Measurements from ENCODE around the gene PNMA1. TPM values are rescaled to one million over a fixed set of nuclear protein-coding genes. Genes with fewer than 3 reads are reported as not detected.

PNMA1 gene, protein sequence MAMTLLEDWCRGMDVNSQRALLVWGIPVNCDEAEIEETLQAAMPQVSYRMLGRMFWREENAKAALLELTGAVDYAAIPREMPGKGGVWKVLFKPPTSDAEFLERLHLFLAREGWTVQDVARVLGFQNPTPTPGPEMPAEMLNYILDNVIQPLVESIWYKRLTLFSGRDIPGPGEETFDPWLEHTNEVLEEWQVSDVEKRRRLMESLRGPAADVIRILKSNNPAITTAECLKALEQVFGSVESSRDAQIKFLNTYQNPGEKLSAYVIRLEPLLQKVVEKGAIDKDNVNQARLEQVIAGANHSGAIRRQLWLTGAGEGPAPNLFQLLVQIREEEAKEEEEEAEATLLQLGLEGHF
- total RNA-seq: 11.6 TPM

DNA sequence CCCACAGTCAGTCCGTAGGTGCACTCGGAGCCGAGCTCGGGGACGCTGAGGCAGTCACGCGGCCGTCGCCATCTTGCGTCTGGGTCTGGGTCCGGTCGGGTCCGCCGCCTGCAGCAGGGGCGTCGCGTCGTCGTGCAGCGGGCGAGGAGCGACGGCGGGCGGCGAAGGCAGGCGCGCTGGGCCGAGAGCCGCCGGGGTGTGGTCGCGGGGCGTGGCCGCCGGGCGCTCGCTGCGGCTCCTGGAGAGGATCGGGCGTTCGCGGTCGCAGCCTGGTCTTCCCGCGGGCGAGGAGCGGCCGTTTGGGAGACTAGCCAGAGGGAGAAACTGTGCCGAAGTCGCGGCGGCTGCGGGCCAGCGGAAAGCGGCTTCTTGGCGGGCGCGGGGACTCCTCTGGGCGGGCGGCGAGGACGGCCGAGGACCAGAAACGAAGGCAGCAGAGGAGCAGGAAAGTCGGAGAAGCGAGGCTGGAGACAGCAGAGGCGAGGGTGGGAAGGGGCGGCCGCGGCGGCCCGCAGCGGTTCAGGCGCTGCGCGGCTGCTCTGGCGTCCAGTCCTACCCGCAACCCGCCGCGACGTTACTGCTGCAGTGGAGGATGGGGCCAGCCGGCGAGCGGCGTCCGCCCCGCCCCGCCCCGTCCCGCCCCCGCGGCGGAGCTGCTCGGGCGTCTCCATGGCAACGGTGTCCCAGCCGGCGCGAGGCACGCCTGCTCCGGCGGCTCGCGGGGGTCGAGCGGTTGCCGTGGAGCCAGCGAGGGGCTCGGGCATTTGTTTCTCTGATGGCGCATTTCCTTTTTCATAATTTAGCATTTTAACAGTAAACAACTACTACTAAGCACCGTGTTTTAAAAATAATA is at the start of gene PNMA1:
Gene PNMA1, minus strand, starts transcription at position 582 of the 853 bp plus-strand sequence. CDS start 745 bp downstream, outside the sequence.
- peak; percentile 86 for ATAC-seq

DNA sequence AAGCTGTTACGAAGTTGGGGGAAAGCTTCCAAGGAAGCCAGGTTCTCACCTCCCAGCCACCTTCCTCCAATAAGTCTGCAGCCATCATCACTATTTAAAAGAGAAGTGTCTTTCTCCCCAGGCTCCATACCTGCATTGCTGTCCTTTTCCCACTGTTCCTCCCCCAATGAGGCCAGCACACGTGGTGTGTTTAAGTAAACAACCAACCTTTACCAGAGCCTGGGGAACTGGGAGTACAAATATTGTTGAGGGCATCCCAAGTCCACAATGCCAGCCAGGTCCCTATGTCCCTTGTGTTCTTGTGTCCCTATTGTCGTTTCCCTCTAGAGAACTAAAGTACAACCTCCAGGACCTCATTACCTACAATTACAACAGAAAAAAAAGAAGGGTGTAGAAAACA is 49.2 kb upstream of the PNMA1 start:
- no peak for ATAC-seq

- ATAC-seq: no peak
Observed at GRCh38 chr14:73762375-73762822, 48.2 kb upstream of the PNMA1 start.

- ATAC-seq: no peak
Observed at GRCh38 chr14:73761618-73762355, 47.6 kb upstream of the PNMA1 start.

- ATAC-seq: no peak
Observed at GRCh38 chr14:73760598-73761586, 46.7 kb upstream of the PNMA1 start.

DNA sequence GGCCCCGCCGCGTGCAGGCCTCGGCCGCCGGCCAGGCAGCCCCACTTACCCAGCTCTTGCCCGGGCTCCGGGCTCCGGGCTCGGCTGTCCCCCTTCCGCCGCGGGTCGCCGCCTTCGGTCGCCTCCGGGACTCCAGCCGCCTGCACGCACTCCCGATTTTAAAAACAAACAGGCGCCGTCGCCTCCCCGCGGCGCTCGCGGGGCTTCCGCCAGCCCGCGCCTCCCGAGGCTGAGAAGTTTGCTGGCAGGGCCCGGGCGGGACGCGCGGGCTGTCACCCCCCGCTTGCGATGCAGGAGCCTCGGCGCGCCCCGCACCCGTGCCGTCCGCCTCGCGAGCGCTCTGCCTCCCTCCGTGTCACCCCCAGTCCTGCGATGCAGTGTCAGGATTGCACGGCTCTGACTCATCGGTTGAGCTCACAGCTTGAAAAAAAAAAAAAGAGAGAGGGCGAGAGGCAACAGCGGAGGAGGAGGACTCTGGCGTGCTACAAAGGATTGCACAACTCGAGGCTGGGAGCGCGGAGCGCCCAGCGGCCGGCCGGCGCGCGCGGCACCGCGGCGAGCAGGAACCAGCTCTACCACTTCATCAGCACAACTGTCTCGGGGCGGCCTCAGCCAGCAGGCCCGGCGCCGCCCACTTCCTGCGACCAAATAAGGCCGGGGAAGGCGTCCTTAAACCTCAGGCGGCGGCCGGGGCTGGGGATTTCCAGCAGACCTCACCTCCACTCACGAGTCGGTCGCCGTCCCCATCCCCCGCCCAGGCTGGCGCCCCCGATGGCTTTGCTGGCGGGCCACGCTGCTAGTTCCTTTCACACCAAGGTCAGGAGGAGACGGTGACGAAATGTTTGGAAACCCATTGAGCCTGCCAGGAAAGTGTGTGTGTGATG is 45.8 kb upstream of the PNMA1 start:
- ATAC-seq: peak; percentile 77

GRCh38 chr14:73759183-73759713 is 45.1 kb upstream of the PNMA1 start:
- peak; percentile 29 for ATAC-seq

- ATAC-seq: peak; percentile 9
Observed at GRCh38 chr14:73758392-73759182, 44.4 kb upstream of the PNMA1 start.

- ATAC-seq: no peak
Observed at GRCh38 chr14:73757876-73758391, 43.8 kb upstream of the PNMA1 start.

- no peak for ATAC-seq
Observed at GRCh38 chr14:73757381-73757780, 43.2 kb upstream of the PNMA1 start.

DNA sequence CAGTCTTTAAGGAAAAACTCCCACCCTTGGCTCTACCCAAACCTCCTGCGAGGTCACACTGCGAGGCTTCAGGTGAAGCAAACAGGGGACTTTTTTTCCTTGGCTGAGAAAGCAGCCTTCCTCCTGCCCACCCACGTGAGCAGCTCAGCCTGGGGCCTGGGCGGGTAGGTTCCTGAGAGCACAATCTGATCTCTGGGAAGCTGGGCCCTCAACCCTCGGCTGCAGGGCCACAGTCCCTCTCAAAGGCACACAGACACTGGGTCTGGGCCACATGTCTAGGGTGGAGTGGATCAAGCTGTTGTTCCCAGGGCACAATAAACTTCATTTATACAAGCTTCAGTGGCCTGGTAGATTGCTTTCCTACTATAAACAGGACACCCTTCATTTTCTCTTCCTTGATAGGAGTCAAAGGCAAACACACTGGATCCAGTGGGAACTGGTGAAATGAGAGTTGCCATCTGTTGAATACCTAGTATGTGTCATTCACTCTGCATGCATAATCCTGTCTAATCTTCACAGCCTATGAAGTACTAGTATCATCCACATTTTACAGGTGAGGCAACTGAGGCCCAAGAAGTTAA is 41.3 kb upstream of the PNMA1 start:
- peak; percentile 20 for ATAC-seq

GRCh38 chr14:73754911-73755360 is 40.8 kb upstream of the PNMA1 start:
- no peak for ATAC-seq

GRCh38 chr14:73753887-73754795 is 40.0 kb upstream of the PNMA1 start:
- ATAC-seq: no peak

DNA sequence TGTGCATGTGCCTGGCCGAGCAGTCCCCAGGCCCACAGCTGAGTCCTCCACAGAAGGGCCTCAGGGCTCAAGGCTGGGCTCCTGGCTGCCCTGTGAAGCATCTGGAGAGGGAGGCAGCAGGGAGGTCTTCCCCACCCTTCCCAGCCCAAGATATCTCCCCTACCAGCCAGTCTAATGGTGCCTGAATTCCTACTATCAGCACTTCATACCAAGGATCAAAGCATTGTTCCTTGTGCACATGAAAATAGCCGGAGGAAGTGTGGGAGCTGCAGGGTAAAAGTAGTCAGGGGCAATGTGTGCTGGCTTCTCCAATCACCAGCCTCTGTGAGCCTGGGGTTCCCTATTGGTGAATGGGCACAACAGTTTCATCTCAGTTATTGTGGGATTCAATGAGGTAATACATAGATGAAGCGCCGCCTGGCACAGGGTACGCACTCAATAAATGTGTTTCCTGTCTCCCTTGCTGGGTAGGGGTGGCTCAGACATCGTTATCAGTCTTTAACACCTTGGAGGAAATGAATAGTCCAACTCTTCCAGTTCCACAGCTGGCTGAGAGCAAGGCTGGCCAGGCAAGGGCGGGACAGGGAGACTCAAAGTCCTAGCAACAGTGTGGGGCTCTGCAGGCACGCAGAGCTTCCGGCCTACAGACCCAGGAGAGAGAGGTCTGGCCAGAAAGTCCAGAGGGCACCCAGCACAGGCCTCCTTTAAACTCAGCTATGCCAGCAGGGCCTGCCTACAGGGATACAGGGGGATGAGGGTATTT is 39.1 kb upstream of the PNMA1 start:
- peak; percentile 21 for ATAC-seq

- no peak for ATAC-seq
Observed at GRCh38 chr14:73752297-73752992, 38.3 kb upstream of the PNMA1 start.

GRCh38 chr14:73751157-73751691 is 37.0 kb upstream of the PNMA1 start:
- no peak for ATAC-seq

All from esophagus mucosa (tissue), 1 donor.